GM19099 (cell line): ENCODE measurements around the gene GNLY.

ENCODE experiments used
- POLR2A ChIP-seq: IDR thresholded peaks from 3 replicates; pipeline ENCODE4 v1.6.1; 2011; ENCODE audit warnings: low read depth; ENCODE audit not compliant: insufficient read length; ENCODE audit errors: extremely low read depth

Gene GNLY

GRCh38 chr2:85723707-85724360 is 29.7 kb downstream of the GNLY start:
- TF ChIP-seq POLR2A, result no peak

GRCh38 chr2:85724731-85725181 is 30.6 kb downstream of the GNLY start:
- no peak for TF ChIP-seq POLR2A

GRCh38 chr2:85725451-85725850 is 31.3 kb downstream of the GNLY start:
- TF ChIP-seq POLR2A, result no peak

DNA sequence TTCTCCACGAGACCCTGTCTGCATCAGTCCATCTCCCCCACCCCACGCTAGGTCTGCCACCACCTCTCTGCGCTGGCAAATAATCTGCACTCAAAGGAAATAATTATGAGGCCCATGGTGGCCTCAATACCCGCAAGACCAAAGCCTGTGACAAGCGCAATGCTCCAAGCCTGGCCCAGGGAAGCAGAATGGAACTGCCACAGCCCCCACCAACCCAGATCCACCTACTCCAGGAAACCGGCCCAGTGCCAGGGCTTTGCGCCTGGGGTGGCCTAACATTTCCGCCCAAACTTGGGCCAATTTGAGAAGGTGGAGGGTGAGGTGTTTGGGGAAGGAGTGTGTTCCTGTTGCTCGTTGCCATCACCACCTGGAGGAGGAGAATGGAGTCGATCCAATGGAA is 33.6 kb downstream of the GNLY start:
- no peak for TF ChIP-seq POLR2A

- no peak for TF ChIP-seq POLR2A
These were observed 34.2 kb downstream of the GNLY start for GRCh38 chr2:85728342-85728741.

GRCh38 chr2:85728883-85729824 is 35.0 kb downstream of the GNLY start:
- no peak for TF ChIP-seq POLR2A

DNA sequence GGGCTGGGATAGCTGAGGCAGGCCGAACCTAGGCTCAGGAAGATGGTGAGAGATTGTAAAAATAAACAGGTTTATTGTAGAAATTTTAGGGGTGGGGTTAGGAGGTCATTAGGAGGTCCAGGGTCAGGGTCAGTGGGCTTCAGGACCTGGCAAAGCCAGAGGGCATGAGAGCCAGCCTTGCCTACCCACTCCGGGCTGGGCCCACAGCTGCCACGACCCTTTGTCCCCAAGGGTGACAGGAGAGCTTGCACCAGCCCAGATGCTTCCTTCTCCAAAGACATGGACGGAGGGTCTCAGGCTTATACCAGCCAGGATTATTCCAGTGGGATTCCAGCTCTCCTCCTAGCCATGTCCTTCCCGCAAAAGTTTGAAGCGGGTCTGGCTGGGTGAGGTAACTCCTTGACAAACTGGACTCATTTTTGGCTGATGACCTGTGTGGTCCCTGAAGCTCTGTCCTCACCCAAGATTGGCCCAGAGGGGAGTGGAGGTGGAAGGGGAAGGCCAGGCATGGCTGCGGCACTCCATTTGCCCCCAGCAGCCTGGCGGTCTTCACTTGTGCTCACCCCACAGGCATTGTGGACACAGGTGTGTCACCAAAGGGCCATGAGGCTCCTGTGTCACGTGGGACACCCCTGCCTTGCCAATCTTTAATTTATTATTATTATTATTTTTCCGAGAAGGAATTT is 35.8 kb downstream of the GNLY start:
- no peak for TF ChIP-seq POLR2A

GRCh38 chr2:85730686-85731230 is 36.6 kb downstream of the GNLY start:
- TF ChIP-seq POLR2A, result no peak

DNA sequence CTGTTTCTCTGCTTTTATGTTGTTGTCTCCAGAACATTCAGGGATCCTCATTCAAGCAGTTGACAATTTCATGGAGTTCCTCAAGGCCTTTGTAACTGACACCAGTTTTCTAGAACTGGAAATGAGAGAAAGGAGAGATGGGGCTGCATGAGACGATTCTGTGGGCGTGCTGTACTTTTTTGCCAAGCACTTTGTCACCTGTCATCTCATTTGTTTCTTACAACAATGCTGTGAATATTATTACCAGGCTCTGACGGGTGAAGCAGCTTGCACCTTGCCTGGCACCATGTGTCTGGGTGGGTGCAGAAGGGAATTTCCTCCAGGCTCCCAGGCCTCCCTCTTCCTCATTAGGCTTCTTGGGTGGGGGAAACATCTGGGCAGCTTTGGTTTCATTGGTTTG is 37.4 kb downstream of the GNLY start:
- TF ChIP-seq POLR2A, result no peak

DNA sequence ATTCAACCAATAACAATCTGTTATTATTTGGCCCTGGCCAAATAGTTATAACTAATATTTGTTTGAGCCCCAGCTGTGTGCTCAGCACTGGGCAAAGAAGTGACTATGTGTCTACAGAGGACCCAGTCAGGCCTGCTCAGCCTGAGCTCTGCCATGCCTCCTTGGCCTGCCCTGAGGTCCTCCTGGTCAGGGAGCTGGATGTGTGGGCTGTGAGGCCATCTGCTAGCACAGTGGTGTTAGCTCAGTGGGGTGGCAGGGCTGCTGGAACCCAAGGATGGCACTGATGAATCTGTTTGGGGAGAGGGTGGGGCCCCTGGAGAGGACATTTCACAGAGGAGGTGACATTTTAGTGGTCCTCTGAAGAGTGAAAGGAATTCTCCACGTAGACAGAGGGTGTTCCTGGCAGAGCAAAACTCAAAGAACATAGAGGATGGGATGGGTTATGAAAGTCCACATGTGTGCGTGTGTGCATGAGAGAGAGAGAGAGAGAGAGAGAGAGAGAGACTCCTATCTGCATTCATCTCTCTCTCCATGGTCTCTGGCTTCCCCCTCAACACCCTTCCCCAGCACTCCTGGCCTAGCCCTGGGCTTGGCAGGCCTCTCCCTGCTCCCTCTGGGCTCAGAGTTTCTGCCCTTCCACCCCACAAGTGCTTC is 38.4 kb downstream of the GNLY start:
- no peak for TF ChIP-seq POLR2A

DNA sequence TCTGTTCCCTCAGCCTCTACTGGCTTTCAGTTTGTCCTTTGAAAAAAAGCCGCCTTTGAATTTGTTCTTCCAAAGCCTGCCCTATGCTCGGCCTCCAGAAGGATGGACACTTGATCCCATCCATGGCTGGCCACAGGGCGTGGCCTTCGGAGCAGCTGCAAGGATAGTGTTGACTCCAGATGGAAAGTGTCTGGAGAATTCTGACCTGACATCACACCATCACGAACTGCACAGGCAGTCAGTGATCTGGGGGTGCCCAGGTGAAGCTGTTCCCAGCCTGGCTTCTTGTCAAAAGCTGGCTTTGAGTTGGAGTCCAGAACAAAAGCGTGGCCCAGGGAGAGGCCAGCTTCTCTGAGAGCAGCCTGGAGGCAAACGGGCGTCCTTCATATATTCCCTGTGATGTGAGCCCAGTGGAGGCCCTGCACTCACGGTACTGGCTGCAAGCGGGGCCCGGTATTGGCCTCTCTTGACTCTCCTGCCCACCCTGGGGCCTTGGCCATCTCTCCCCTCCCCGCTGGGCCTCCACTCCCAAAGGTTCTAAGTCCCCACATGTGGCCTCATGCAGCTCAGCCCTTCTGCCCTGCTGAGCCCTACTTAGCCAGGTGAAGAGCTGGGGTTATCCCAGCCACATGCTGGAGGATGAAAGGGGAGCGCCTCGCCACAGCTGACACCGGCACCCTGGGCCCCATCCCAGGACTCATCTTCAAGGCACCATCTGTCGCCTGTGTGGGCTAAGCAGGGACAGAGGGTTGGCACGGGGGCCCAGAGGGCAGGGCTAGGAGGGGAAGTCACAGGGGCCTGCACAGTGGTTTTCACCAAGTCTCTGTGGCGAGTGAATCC is 39.2 kb downstream of the GNLY start:
- no peak for TF ChIP-seq POLR2A

DNA sequence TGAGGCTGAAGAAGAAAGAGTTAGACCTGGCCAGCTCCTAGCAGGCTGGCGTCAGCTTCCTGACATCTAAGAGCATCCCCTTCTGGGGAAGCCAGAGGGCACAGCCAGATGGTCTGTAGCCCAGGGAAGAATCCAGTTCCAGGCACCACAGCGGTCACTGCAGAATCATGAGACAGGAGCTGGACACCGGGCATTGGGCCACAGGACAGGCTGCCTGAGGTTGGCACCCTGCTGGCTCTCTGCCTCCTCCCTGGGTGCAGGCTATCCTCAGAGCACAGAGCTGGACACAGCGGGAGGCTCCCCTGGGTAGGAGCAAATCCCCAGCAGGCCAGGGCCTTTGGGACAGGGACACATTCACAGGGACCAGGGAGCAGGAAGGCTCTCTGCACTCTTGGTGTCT is 39.9 kb downstream of the GNLY start:
- no peak for TF ChIP-seq POLR2A

- TF ChIP-seq POLR2A, result no peak
These were observed 40.9 kb downstream of the GNLY start for GRCh38 chr2:85734942-85735608.
